Gastrocnemius medialis (tissue), 4 donors: Measurements from ENCODE around the gene ACYP1.

ENCODE experiments used
- POLR2A ChIP-seq, 2 donors: fragments of 450-650 bp; IDR thresholded peaks; one replicate each; pipeline ENCODE4 v1.6.1; 2017; ENCODE audit warnings: antibody characterized with exemption in 2 of 2, mild to moderate bottlenecking in 2 of 2, moderate library complexity in 2 of 2
- TF ChIP-seq, protein P1 (sequence below), 5 experiments: fragments of 450-650 bp in 3 of 5; fragments of 200-600 bp in 2 of 5; sonication (generic) in 2 of 5; IDR thresholded peaks in 4 of 5; conservative IDR thresholded peaks in 1 of 5; 1 replicate in 4 of 5; 2 replicates in 1 of 5; pipeline ENCODE4 v1.5.1; 2016 to 2019; ENCODE audit warnings: antibody characterized with exemption in 5 of 5, mild to moderate bottlenecking in 3 of 5, moderate library complexity in 3 of 5

DNA sequence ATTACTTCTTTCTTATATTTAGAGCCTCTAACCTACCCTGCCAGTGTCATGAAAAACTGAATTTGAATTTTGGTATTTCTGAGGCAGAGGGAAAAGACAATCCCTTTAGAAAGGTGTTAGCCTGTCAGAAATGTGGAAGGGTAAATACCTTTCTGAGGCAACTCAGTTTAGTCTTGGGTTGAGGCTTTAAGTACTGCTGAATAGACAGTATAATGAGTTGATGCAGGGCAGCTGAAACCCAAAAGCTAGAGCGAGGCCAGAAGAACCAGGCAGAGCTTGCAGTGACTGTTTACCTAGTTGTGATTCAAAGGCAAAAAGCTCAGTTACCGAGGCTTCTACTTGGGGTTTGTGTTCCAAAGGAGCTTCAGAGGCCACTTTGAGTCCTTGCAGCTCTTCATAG, 24.3 kb upstream of the ACYP1 start:
- no peak for TF ChIP-seq POLR2A (IDR thresholded peaks at IDR 0.05)
- TF ChIP-seq, protein P1, sequence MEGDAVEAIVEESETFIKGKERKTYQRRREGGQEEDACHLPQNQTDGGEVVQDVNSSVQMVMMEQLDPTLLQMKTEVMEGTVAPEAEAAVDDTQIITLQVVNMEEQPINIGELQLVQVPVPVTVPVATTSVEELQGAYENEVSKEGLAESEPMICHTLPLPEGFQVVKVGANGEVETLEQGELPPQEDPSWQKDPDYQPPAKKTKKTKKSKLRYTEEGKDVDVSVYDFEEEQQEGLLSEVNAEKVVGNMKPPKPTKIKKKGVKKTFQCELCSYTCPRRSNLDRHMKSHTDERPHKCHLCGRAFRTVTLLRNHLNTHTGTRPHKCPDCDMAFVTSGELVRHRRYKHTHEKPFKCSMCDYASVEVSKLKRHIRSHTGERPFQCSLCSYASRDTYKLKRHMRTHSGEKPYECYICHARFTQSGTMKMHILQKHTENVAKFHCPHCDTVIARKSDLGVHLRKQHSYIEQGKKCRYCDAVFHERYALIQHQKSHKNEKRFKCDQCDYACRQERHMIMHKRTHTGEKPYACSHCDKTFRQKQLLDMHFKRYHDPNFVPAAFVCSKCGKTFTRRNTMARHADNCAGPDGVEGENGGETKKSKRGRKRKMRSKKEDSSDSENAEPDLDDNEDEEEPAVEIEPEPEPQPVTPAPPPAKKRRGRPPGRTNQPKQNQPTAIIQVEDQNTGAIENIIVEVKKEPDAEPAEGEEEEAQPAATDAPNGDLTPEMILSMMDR (IDR thresholded peaks at IDR 0.05 in 4 of 5, conservative IDR thresholded peaks at IDR 0.05 in 1 of 5): no peak
